ENCODE measurements around the gene MCRIP2. TPM values are rescaled to one million over a fixed set of nuclear protein-coding genes. Genes with fewer than 3 reads are reported as not detected.

MCRIP2 gene
- total and polyA plus RNA-seq, 9 of the 15 experiments (the other 6 are each of a cell fraction or from before 2014, with no cell fraction given) = 0.80 to 120 (median 35.2) TPM

- TF ChIP-seq CLOCK (CRISPR knock-in tag; IDR thresholded peaks at IDR 0.05; ENCODE audit: borderline replicate concordance) = no peak
- peak; percentile 73; the same call in 1 of the 2 replicates for TF ChIP-seq TARDBP (IDR thresholded peaks at IDR 0.05)
- peak; percentile 9 to 41; a peak in 2 of 4 replicates for TF ChIP-seq RAD21 (CRISPR knock-in tag; conservative IDR thresholded peaks at IDR 0.05 in 1 of 2, IDR thresholded peaks at IDR 0.05 in 1 of 2)
- TF ChIP-seq PML (IDR thresholded peaks at IDR 0.05; ENCODE audit: low read length) = peak; percentile 26; the same call in 1 of the 2 replicates
- TF ChIP-seq RB1 (IDR thresholded peaks at IDR 0.05; ENCODE audit: low read depth) = peak; percentile 87
- TF ChIP-seq NEUROD1 (IDR thresholded peaks at IDR 0.05; ENCODE audit: borderline replicate concordance, low read depth, low read length, partially characterized antibody) = peak; percentile 80
- peak; percentile 86 for TF ChIP-seq KLF13 (tag; IDR thresholded peaks at IDR 0.05; ENCODE audit: borderline replicate concordance, low read depth)
- TF ChIP-seq POLR2A (conservative IDR thresholded peaks at IDR 0.05) = peak; percentile 69
- peak; percentile 69; the same call in 1 of the 2 replicates for TF ChIP-seq HNRNPL (IDR thresholded peaks at IDR 0.05; ENCODE audit: low read depth, low read length)
- TF ChIP-seq TBL1XR1 (IDR thresholded peaks at IDR 0.05; ENCODE audit: low read length in 2 of 2) = peak in 1 of 2 experiments; percentile 95; a peak in 3 of 4 replicates
- peak; percentile 21; the same call in 1 of the 2 replicates for TF ChIP-seq ERF (CRISPR knock-in tag; IDR thresholded peaks at IDR 0.05)
- TF ChIP-seq SUPT5H (IDR thresholded peaks at IDR 0.05) = peak; percentile 68
- TF ChIP-seq CEBPB (tag; IDR thresholded peaks at IDR 0.05) = no peak
- TF ChIP-seq SPI1 (IDR thresholded peaks at IDR 0.05; ENCODE audit: borderline replicate concordance, low read depth, low read length) = 0 out of 2 replicates have a peak, but pooled peaks have one; percentile 26
- TF ChIP-seq EP300 (IDR thresholded peaks at IDR 0.05; ENCODE audit: low read length) = peak; percentile 69
- peak; percentile 63 for TF ChIP-seq TAF1 (IDR thresholded peaks at IDR 0.05; ENCODE audit: control insufficient read depth, extremely low read depth, insufficient read depth, low read length, severe bottlenecking)
- peak; percentile 91 for TF ChIP-seq RBFOX2 (IDR thresholded peaks at IDR 0.05; ENCODE audit: low read depth, low read length)
- no peak for TF ChIP-seq MTF1 (CRISPR knock-in tag; IDR thresholded peaks at IDR 0.05; ENCODE audit: borderline replicate concordance)
- peak; percentile 99 for TF ChIP-seq BHLHE40 (IDR thresholded peaks at IDR 0.05; ENCODE audit: low read length)
- TF ChIP-seq NCOA2 (IDR thresholded peaks at IDR 0.05; ENCODE audit: partially characterized antibody in 2 of 2) = no peak
- no peak for TF ChIP-seq ID3 (CRISPR knock-in tag; IDR thresholded peaks at IDR 0.05)
- peak; percentile 67 for TF ChIP-seq ID3 (tag; IDR thresholded peaks at IDR 0.05)
- peak; percentile 56 for TF ChIP-seq E2F8 (IDR thresholded peaks at IDR 0.05; ENCODE audit: low read depth, partially characterized antibody)
These were observed 5.2 kb upstream of the MCRIP2 start, which contains the start of gene METTL26 (continued) for GRCh38 chr16:636206-637080.
